Lower leg skin (tissue), 4 donors: Measurements from ENCODE around the gene RAC3. TPM values are rescaled to one million over a fixed set of nuclear protein-coding genes. Genes with fewer than 3 reads are reported as not detected.

Source experiments
- DNase-seq, 2 donors: peaks; one replicate each; pipeline ENCODE4 v3.0.0-alpha.2; 2019; ENCODE audit warnings: low spot score in 2 of 2
- H3K4me3 ChIP-seq: fragments of 200-600 bp; sonication (generic); 2 replicates; pipeline ENCODE4 v1.5.1; 2017; ENCODE audit warnings: mild to moderate bottlenecking, low read depth; ENCODE audit not compliant: poor library complexity, severe bottlenecking
- CTCF ChIP-seq, 3 donors: fragments of 450-650 bp; IDR thresholded peaks; one replicate each; pipeline ENCODE4 v1.5.1; 2016; ENCODE audit warnings: antibody characterized with exemption in 3 of 3, mild to moderate bottlenecking in 3 of 3, moderate library complexity in 2 of 3
- POLR2A ChIP-seq, 2 donors: fragments of 450-650 bp; IDR thresholded peaks; one replicate each; pipeline ENCODE4 v1.6.1; 2016 to 2017; ENCODE audit warnings: antibody characterized with exemption in 2 of 2, mild to moderate bottlenecking in 1 of 2, moderate library complexity in 1 of 2
- WGBS, 2 donors: methylation state at CpG; one replicate each; pipeline ENCODE4 v1.1.5; 2018; 5-methylcytosine and 5-hydroxymethylcytosine counted together
- intact Hi-C: fragments of 100-400 bp; cut with DNase I; formaldehyde crosslinking; loops from one replicate; pipeline ENCODE4 v1.15.0; 2023; ENCODE audit warnings: low total_unique reads
- total RNA-seq, 4 donors: library from RNA; depleted of rRNA; stranded (reverse); fragments of >200 nt; gene quantifications; one replicate each; pipeline ENCODE4 v1.1.0, GENCODE V29; 2016

The RAC3 gene
- 10 to 100 TPM in 2 of 4 donors, 1 to 10 TPM in 2; 8.2 to 16.8 (median 10.0) TPM for total RNA-seq

GRCh38 chr17:82031303-82031884, at the start of gene RAC3:
TSS of gene RAC3 (plus strand) at chr17:82031678. CDS start at chr17:82031762, 84 bp downstream.
- H3K4me3 ChIP-seq, result peak within 1 kb of the TSS; percentile 17
- no peak for TF ChIP-seq CTCF (IDR thresholded peaks at IDR 0.05)
- no peak for TF ChIP-seq POLR2A (IDR thresholded peaks at IDR 0.05)
- intact Hi-C loops, result loop anchor here (5.0 kb wide), 1 partner anchor 331 kb away; no protein-coding TSS in a partner anchor
- 0% methylated on average over 5 of the region's 96 CpGs; no CpG with 5 or more reads in 1 of the 2 donors for WGBS, 2 donors
- no peak for DNase-seq

DNA sequence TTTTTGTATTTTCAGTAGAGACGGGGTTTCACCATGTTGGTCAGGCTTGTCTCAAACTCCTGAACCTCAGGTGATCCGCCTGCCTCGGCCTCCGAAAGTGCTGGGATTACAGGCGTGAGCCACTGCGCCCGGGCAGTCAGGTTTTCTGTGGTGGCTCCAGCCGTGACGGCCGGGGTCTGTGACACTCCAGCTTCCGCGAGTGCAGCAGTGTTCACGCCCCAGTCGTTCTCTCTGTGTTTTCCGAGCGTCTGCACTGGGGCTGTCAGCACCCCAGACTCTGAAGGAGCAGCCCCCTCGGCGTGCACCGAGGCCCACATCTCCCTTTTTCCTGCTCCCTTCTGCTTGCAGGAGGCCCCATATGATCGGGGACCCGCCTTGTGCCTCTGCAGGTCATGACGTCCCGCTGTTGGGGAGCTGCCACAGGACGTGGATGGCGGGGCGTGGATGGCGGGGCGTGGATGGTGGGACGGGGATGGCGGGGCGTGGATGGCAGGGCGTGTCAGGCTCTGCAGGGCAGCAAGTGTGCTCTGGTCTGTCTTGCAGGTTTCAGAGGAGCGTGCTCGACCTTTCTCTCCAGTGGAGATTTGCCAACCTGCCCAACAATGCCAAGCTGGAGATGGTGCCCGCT, 48.4 kb upstream of the RAC3 start:
- no peak overlapping the region for H3K4me3 ChIP-seq
- 90 to 91% methylated on average over 34 to 35 of the region's 35 CpGs for WGBS, 2 donors
- intact Hi-C loops, result no loop called here
- DNase-seq, result no peak
- no peak for TF ChIP-seq POLR2A (IDR thresholded peaks at IDR 0.05)
- TF ChIP-seq CTCF (IDR thresholded peaks at IDR 0.05), result no peak

GRCh38 chr17:81983639-81984373, 47.7 kb upstream of the RAC3 start:
- WGBS, 2 donors, result 92 to 96% methylated on average over 26 of the region's 26 CpGs
- no peak for DNase-seq
- H3K4me3 ChIP-seq, result no peak overlapping the region
- intact Hi-C loops, result no loop called here
- TF ChIP-seq CTCF (IDR thresholded peaks at IDR 0.05) (no peak), POLR2A (IDR thresholded peaks at IDR 0.05) (no peak)

- intact Hi-C loops, result no loop called here
- TF ChIP-seq CTCF (IDR thresholded peaks at IDR 0.05) (no peak), POLR2A (IDR thresholded peaks at IDR 0.05) (no peak)
- no peak for DNase-seq
- no peak overlapping the region for H3K4me3 ChIP-seq
- WGBS, 2 donors, result 86 to 90% methylated on average over 19 to 21 of the region's 21 CpGs
Measured at GRCh38 chr17:81984773-81985410, 46.6 kb upstream of the RAC3 start.

DNA sequence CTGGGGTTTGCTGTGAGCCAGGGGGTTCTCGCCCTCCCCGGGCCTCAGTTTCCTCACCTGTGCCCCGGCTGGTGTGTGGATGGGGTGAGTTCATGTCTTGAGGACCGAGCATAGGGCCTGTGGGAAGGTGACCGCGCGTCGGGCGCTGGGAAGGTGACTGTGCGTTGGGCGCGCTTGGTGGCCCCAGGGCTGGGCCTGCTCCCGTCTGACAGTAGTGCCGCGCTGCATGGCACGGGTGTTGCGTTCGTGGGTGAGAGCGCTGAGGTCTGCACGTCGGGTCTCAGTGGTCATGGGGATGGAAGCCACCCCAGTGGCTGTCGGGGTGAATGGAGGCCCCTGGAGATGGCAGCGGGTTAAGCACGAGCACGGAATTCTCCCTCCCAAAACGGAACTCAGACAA, 44.9 kb upstream of the RAC3 start:
- no peak for DNase-seq
- 95 to 96% methylated on average over 26 of the region's 26 CpGs for WGBS, 2 donors
- intact Hi-C loops, result no loop called here
- TF ChIP-seq CTCF (IDR thresholded peaks at IDR 0.05), result no peak
- no peak overlapping the region for H3K4me3 ChIP-seq
